MM.1S (cell line): Measurements from ENCODE around the gene BRINP2.

ENCODE experiments used
- DNase-seq: peaks from one replicate; pipeline ENCODE4 v3.0.0-alpha.2; 2015
- H2AFZ ChIP-seq: fragments of 300-600 bp; sonication (generic); 2 replicates; pipeline ENCODE4 v1.6.0; 2016; ENCODE audit warnings: antibody characterized with exemption, low read length
- H3F3A ChIP-seq: fragments of 300-600 bp; sonication (generic); 2 replicates; pipeline ENCODE4 v1.6.1; 2016; ENCODE audit warnings: mild to moderate bottlenecking, antibody characterized with exemption, low read length, moderate library complexity, mixed read lengths; ENCODE audit not compliant: insufficient read depth
- H3K27ac ChIP-seq: fragments of 300-600 bp; sonication (generic); 2 replicates; pipeline ENCODE4 v1.5.1; 2016; ENCODE audit warnings: mild to moderate bottlenecking, low read length
- H3K27me3 ChIP-seq: fragments of 300-600 bp; sonication (generic); replicated peaks from 2 replicates; pipeline ENCODE4 v1.6.0; 2016; ENCODE audit warnings: low read length; ENCODE audit not compliant: insufficient read depth
- H3K36me3 ChIP-seq: fragments of 300-600 bp; sonication (generic); replicated peaks from 2 replicates; pipeline ENCODE4 v1.6.1; 2016; ENCODE audit warnings: mild to moderate bottlenecking, low read length, mixed read lengths; ENCODE audit not compliant: insufficient read depth
- H3K4me1 ChIP-seq: fragments of 300-600 bp; sonication (generic); 2 replicates; pipeline ENCODE4 v1.6.1; 2016; ENCODE audit warnings: low read length, mixed read lengths
- H3K4me2 ChIP-seq: fragments of 300-600 bp; sonication (generic); 2 replicates; pipeline ENCODE4 v1.6.0; 2016; ENCODE audit warnings: low read depth, low read length
- H3K4me3 ChIP-seq: fragments of 300-600 bp; sonication (generic); 2 replicates; pipeline ENCODE4 v1.5.1; 2016; ENCODE audit warnings: low read length, mixed read lengths
- H3K79me2 ChIP-seq: fragments of 300-600 bp; sonication (generic); 2 replicates; pipeline ENCODE4 v1.6.1; 2016; ENCODE audit warnings: mixed run types, low read length, mixed read lengths
- H3K9ac ChIP-seq: fragments of 300-600 bp; sonication (generic); 2 replicates; pipeline ENCODE4 v1.6.1; 2016; ENCODE audit warnings: low read length, mixed read lengths
- H3K9me2 ChIP-seq: fragments of 300-600 bp; sonication (generic); replicated peaks from 2 replicates; pipeline ENCODE4 v1.6.1; 2016; ENCODE audit warnings: mild to moderate bottlenecking, low read length, mixed read lengths; ENCODE audit not compliant: insufficient read depth
- H3K9me3 ChIP-seq: fragments of 300-600 bp; sonication (generic); replicated peaks from 2 replicates; pipeline ENCODE4 v1.6.1; 2016; ENCODE audit warnings: mild to moderate bottlenecking, low read length, mixed read lengths; ENCODE audit not compliant: insufficient read depth
- H4K20me1 ChIP-seq: fragments of 300-600 bp; sonication (generic); 2 replicates; pipeline ENCODE4 v1.6.1; 2016; ENCODE audit warnings: mild to moderate bottlenecking, low read length, moderate library complexity, mixed read lengths; ENCODE audit not compliant: insufficient read depth
- CTCF ChIP-seq: fragments of 300-600 bp; sonication (generic); IDR thresholded peaks from 2 replicates; pipeline ENCODE4 v1.5.1; 2016; ENCODE audit warnings: antibody characterized with exemption, low read length, mixed read lengths
- EZH2 ChIP-seq: fragments of 300-600 bp; sonication (generic); optimal IDR thresholded peaks from 2 replicates; pipeline ENCODE3; 2017; ENCODE audit warnings: low read depth, mild to moderate bottlenecking, antibody characterized with exemption, low read length, mixed read lengths
- EZH2phosphoT487 ChIP-seq: fragments of 300-600 bp; sonication (generic); IDR thresholded peaks from 2 replicates; pipeline ENCODE4 v1.6.1; 2018; ENCODE audit warnings: antibody characterized with exemption, low read length

Gene BRINP2

GRCh38 chr1:177328251-177328650 lies 157.5 kb downstream of the BRINP2 start:
- Histone ChIP-seq H3K9ac (no peak overlapping the region), H3K9me3 (no peaks in the 10 kb centered on the region), H3K27ac (no peak overlapping the region), H4K20me1 (no peaks in the 10 kb centered on the region), H3K79me2 (no peaks in the 10 kb centered on the region), H2AFZ (no peak overlapping the region), H3K27me3 (no peaks in the 10 kb centered on the region), H3K36me3 (no peaks in the 10 kb centered on the region), H3K4me1 (no peaks in the 10 kb centered on the region), H3K4me2 (no peak overlapping the region), H3K9me2 (no peaks in the 10 kb centered on the region), H3F3A (no peaks in the 10 kb centered on the region), H3K4me3 (no peak overlapping the region)
- TF ChIP-seq EZH2phosphoT487 (no peak), CTCF (no peak), EZH2 (no peak)
- DNase-seq, result no peak

- no peak overlapping the region for H3K27ac ChIP-seq
Observed at GRCh38 chr1:177329871-177330270, 159.1 kb downstream of the BRINP2 start.

More at GRCh38 chr1:177329871-177330270, 159.1 kb downstream of the BRINP2 start:
- no peak for TF ChIP-seq EZH2
- TF ChIP-seq EZH2phosphoT487, result no peak
- no peak for TF ChIP-seq CTCF
- H4K20me1 ChIP-seq, result no peaks in the 10 kb centered on the region
- H3K9me2 ChIP-seq, result no peaks in the 10 kb centered on the region
- H3K9ac ChIP-seq, result no peak overlapping the region
- H3K27me3 ChIP-seq, result no peaks in the 10 kb centered on the region
- H3K4me2 ChIP-seq, result no peak overlapping the region
- DNase-seq, result no peak
- no peaks in the 10 kb centered on the region for H3K79me2 ChIP-seq
- H3K36me3 ChIP-seq, result no peaks in the 10 kb centered on the region
- no peaks in the 10 kb centered on the region for H3F3A ChIP-seq
- H3K4me3 ChIP-seq, result no peak overlapping the region
- H3K4me1 ChIP-seq, result no peaks in the 10 kb centered on the region
- no peak overlapping the region for H2AFZ ChIP-seq
- no peaks in the 10 kb centered on the region for H3K9me3 ChIP-seq
